BJ (cell line): ENCODE measurements around the gene DHRS3. TPM values are rescaled to one million over a fixed set of nuclear protein-coding genes. Genes with fewer than 3 reads are reported as not detected.

Experiments used
- CTCF ChIA-PET: fragments of 350-600 bp; formaldehyde crosslinking; extraction: SDS; loops from one replicate; lab custom pipeline; 2021; ENCODE audit warnings: antibody characterized with exemption, inconsistent platforms; lab: Yijun Ruan, JAX
- POLR2A ChIA-PET: fragments of 300-600 bp; sonication (Branson Sonifier 250); formaldehyde crosslinking; extraction: SDS; loops from one replicate; lab custom pipeline; 2021; ENCODE audit warnings: antibody characterized with exemption; lab: Charles Lee
- DNase-seq: peaks from one replicate; pipeline ENCODE4 v3.0.0-alpha.2; 2011; ENCODE audit warnings: low read depth
- H3K27me3 ChIP-seq: 2 replicates; pipeline ENCODE4 v1.6.0; 2011; ENCODE audit warnings: low read length; ENCODE audit not compliant: control insufficient read depth, insufficient read depth
- H3K36me3 ChIP-seq: 2 replicates; pipeline ENCODE4 v1.5.1; 2011; ENCODE audit warnings: low read length; ENCODE audit not compliant: control insufficient read depth, insufficient read depth
- H3K4me3 ChIP-seq: 2 replicates; pipeline ENCODE4 v1.5.1; 2011; ENCODE audit warnings: low read depth, mild to moderate bottlenecking, control low read depth, low read length
- polyA plus RNA-seq: library from polyadenylated mRNA; depleted of rRNA; stranded (reverse); fragments of >200 nt; gene quantifications from 2 replicates; pipeline ENCODE4 v1.2.3, GENCODE V29; 2011
- TF ChIP-seq, protein P1 (sequence below): IDR thresholded peaks from 2 replicates; pipeline ENCODE4 v1.5.1; 2011; ENCODE audit warnings: low read depth, mild to moderate bottlenecking, control low read depth, inconsistent platforms, low read length, moderate library complexity; ENCODE audit not compliant: insufficient read depth

The DHRS3 gene
- polyA plus RNA-seq, 1 experiment, result 224 TPM

DNA sequence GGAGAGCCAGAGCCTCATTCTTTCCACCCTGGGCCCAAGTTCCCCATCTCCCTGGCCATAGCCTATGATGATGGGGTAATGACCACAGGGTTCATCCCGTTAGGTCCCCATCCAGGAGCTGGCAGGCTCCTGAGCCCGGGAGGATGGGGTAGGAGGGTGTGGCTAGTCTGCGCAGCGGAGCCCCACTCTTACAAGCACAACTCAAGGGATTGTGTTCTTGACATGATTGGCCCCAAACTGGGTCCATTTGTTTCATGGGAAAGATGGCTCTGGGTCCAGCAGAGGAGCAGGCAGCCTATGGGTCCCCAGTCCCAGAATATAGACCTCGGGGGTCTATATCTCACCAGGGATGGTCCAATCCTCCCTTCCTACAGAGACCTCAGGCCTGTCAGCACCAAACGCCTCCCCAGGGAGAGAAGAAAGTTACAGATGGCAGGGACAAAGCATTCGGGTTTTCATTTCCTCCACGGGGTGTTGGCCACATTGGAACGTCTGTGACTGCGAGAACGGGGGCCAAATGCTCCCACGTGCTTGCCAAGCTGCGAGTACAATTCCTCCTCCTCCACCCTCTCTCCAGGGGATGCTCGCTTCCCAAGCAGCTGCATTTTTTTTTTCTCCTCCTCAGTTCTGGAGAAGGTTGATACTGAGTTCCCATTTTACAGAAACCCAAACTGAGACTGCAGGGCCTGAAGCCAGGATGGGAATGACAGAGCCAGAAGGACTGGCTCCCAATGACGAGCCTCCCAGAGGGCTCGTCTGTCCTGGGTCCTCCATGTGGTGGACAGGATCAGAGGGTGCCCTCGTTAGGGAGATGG lies 71.0 kb downstream of the DHRS3 start:
- ChIA-PET POLR2A (interaction anchor here (0.6 kb wide), 1 partner anchor 70 kb away, joined by 4 read pairs; no protein-coding TSS in a partner anchor), CTCF (interaction anchor here (0.6 kb wide), 1 partner anchor 100 kb away, joined by 3 read pairs; no protein-coding TSS in a partner anchor)
- H3K27me3 ChIP-seq, result peaks cover 1% of the 10 kb centered on the region
- no peak overlapping the region for H3K4me3 ChIP-seq
- no peak for DNase-seq
- no peaks in the 10 kb centered on the region for H3K36me3 ChIP-seq
- TF ChIP-seq, protein P1, sequence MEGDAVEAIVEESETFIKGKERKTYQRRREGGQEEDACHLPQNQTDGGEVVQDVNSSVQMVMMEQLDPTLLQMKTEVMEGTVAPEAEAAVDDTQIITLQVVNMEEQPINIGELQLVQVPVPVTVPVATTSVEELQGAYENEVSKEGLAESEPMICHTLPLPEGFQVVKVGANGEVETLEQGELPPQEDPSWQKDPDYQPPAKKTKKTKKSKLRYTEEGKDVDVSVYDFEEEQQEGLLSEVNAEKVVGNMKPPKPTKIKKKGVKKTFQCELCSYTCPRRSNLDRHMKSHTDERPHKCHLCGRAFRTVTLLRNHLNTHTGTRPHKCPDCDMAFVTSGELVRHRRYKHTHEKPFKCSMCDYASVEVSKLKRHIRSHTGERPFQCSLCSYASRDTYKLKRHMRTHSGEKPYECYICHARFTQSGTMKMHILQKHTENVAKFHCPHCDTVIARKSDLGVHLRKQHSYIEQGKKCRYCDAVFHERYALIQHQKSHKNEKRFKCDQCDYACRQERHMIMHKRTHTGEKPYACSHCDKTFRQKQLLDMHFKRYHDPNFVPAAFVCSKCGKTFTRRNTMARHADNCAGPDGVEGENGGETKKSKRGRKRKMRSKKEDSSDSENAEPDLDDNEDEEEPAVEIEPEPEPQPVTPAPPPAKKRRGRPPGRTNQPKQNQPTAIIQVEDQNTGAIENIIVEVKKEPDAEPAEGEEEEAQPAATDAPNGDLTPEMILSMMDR, result no peak

DNA sequence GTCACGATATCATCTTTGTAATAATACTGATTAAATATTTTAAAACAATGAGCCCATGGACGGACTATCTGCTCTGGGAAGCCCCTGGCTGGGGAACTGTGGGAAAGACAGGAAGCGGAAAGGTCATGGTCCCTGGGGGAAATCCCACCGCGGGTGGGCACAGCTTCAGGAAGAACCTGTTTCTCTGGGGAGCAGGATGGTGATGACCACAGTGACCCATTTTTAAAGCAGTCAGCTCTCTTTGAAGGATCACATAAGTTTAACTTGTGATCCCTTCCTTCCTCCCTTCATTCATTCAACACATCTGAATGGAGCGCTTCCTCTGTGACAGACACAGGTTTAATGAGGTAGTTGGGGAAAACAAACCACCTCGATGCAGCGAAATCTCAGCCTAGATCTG lies 73.0 kb downstream of the DHRS3 start:
- ChIA-PET POLR2A (no interaction called here), CTCF (no interaction called here)
- TF ChIP-seq, protein P1, result no peak
- H3K27me3 ChIP-seq, result peaks cover 1% of the 10 kb centered on the region
- H3K36me3 ChIP-seq, result no peaks in the 10 kb centered on the region
- no peak for DNase-seq
- no peak overlapping the region for H3K4me3 ChIP-seq

DNA sequence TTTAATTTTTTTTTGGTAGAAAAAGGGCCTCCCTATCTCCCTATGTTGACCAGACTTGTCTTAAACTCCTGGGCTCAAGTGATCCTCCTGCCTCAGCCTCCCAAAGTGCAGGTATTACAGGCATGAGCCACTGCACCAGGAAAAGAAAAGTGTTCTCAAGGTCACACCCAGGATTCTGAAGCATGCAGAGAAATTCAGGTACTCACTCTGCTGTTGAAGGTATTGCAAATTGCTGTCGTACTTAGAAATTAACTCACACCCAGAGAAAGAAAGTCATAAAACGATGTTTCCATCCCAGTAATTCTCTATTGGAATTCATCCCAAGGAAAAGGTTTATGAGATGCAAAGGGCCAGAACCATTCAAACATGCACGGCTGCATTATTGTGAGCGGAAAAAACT lies 73.7 kb downstream of the DHRS3 start:
- peaks cover 1% of the 10 kb centered on the region for H3K27me3 ChIP-seq
- ChIA-PET POLR2A (no interaction called here), CTCF (no interaction called here)
- H3K4me3 ChIP-seq, result no peak overlapping the region
- no peaks in the 10 kb centered on the region for H3K36me3 ChIP-seq
- no peak for DNase-seq
- TF ChIP-seq, protein P1, result no peak

DNA sequence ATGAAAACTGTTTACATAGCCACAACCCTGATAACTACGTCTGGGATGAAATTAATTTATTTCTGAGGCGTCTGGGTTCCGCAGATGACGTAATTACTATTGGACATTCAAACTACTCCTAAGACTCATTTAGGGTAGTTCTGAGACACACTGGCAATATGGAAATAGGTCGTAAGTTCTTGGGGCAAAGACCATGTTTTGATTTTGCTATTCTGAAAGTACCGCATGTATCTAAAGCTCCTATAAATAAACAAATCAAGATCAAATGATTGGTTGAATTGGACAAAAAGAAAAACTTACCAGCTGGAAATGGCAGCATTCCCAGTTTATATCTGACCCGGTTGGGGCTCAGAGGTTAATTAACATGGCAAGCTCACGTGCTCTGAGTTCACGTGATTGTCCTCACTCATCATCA lies 74.3 kb downstream of the DHRS3 start:
- no peak for DNase-seq
- ChIA-PET CTCF (no interaction called here), POLR2A (no interaction called here)
- Histone ChIP-seq H3K27me3 (peaks cover 1% of the 10 kb centered on the region), H3K36me3 (no peaks in the 10 kb centered on the region), H3K4me3 (no peak overlapping the region)
- TF ChIP-seq, protein P1, result no peak

DNA sequence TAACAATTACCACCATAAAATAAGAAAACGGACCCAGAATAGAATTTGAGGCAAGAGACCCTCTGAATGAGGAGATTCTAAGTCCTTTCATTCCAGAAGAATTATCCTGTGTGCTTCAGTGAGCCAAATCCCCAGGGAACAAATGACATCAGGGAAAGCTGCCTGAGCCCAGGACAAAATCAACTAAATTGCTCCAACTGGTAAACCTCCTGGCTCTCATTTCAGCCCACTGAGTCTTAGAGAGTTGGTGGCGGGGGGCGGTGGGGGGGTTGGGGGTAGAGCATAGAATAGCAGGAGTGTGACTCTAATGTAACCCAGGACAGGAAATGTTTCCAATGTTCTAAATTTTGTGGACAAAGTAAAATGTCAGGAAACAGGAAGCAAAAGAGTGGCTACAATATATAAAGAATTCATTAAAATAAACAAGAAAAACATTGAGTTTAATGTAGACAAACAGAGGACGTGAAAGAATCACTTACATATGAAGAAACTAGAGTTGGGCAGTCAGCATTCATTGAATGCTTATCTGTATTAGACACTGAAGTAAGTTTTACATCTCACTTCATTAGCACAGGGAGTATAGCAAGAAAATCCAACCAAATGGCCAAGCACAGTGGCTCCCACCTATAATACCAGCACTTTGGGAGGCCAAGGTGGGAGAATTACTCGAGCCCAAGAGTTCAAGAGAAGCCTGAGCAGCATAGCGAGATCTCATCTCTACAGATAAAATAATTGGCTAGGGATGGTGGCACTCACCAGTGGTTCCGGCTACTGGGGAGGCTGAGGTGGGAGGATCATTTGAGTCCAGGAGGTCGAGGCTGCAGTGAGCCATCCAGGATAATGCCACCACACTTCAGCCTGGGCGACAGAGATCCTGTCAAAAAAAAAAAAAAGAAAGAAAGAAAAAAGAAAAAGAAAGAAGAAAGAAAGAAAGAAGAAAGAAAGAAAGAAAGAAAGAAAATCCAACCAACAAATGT lies 75.1 kb downstream of the DHRS3 start:
- ChIA-PET CTCF (interaction anchor here (2.8 kb wide), 1 partner anchor 77 kb away, joined by 11 read pairs; no protein-coding TSS in a partner anchor), POLR2A (no interaction called here)
- TF ChIP-seq, protein P1, result no peak
- DNase-seq, result no peak
- Histone ChIP-seq H3K4me3 (no peak overlapping the region), H3K36me3 (no peaks in the 10 kb centered on the region), H3K27me3 (peaks cover 1% of the 10 kb centered on the region)
